ENCODE measurements around the gene TMEM88. TPM values are rescaled to one million over a fixed set of nuclear protein-coding genes. Genes with fewer than 3 reads are reported as not detected.

The TMEM88 gene
- total and polyA plus RNA-seq, 2 of the 13 experiments (the other 11 are each of a cell fraction or from before 2014, with no cell fraction given), result 0.31 to 0.66 TPM

- TF ChIP-seq, protein P1, sequence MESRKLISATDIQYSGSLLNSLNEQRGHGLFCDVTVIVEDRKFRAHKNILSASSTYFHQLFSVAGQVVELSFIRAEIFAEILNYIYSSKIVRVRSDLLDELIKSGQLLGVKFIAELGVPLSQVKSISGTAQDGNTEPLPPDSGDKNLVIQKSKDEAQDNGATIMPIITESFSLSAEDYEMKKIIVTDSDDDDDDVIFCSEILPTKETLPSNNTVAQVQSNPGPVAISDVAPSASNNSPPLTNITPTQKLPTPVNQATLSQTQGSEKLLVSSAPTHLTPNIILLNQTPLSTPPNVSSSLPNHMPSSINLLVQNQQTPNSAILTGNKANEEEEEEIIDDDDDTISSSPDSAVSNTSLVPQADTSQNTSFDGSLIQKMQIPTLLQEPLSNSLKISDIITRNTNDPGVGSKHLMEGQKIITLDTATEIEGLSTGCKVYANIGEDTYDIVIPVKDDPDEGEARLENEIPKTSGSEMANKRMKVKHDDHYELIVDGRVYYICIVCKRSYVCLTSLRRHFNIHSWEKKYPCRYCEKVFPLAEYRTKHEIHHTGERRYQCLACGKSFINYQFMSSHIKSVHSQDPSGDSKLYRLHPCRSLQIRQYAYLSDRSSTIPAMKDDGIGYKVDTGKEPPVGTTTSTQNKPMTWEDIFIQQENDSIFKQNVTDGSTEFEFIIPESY (CRISPR knock-in tag; IDR thresholded peaks at IDR 0.05), result no peak
- TF ChIP-seq, protein P2, sequence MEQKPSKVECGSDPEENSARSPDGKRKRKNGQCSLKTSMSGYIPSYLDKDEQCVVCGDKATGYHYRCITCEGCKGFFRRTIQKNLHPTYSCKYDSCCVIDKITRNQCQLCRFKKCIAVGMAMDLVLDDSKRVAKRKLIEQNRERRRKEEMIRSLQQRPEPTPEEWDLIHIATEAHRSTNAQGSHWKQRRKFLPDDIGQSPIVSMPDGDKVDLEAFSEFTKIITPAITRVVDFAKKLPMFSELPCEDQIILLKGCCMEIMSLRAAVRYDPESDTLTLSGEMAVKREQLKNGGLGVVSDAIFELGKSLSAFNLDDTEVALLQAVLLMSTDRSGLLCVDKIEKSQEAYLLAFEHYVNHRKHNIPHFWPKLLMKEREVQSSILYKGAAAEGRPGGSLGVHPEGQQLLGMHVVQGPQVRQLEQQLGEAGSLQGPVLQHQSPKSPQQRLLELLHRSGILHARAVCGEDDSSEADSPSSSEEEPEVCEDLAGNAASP (CRISPR knock-in tag; IDR thresholded peaks at IDR 0.05; ENCODE audit: borderline replicate concordance), result 0 out of 2 replicates have a peak, but pooled peaks have one; percentile 21
- TF ChIP-seq KDM5B (CRISPR knock-in tag; IDR thresholded peaks at IDR 0.05; ENCODE audit: borderline replicate concordance), result peak; percentile 66; the same call in 1 of the 2 replicates
- TF ChIP-seq TBP (CRISPR knock-in tag; IDR thresholded peaks at IDR 0.05), result no peak
- no peak; the same call in 1 of the 2 replicates for TF ChIP-seq ZNF350 (CRISPR knock-in tag; IDR thresholded peaks at IDR 0.05; ENCODE audit: borderline replicate concordance, low read depth)
- TF ChIP-seq HNF1A (IDR thresholded peaks at IDR 0.05; ENCODE audit: low read depth), result no peak
- peak; percentile 14; the same call in 1 of the 2 replicates for TF ChIP-seq HNF1A (CRISPR knock-in tag; IDR thresholded peaks at IDR 0.05; ENCODE audit: borderline replicate concordance)
- TF ChIP-seq ZNF274 (CRISPR knock-in tag; IDR thresholded peaks at IDR 0.05), result no peak
- TF ChIP-seq POLR2A (IDR thresholded peaks at IDR 0.05; ENCODE audit: insufficient read depth in 1 of 2, low read depth in 2 of 2, low read length in 2 of 2), result peak; percentile 57 to 77; a peak in 3 of 4 replicates
- no peak for TF ChIP-seq ZNF101 (CRISPR knock-in tag; IDR thresholded peaks at IDR 0.05; ENCODE audit: borderline replicate concordance, low read depth)
- TF ChIP-seq ZNF263 (CRISPR knock-in tag; IDR thresholded peaks at IDR 0.05), result peak; percentile 59
- no peak for TF ChIP-seq NCOA5 (CRISPR knock-in tag; IDR thresholded peaks at IDR 0.05)
- TF ChIP-seq GZF1 (CRISPR knock-in tag; IDR thresholded peaks at IDR 0.05), result peak; percentile 83; the same call in 1 of the 2 replicates
- TF ChIP-seq ZNF788 (CRISPR knock-in tag; IDR thresholded peaks at IDR 0.05; ENCODE audit: borderline replicate concordance), result peak; percentile 79; the same call in 1 of the 2 replicates
- no peak for TF ChIP-seq CREB1 (IDR thresholded peaks at IDR 0.05)
- peak; percentile 76 for TF ChIP-seq CREB1 (CRISPR knock-in tag; IDR thresholded peaks at IDR 0.05)
- TF ChIP-seq, protein P3, sequence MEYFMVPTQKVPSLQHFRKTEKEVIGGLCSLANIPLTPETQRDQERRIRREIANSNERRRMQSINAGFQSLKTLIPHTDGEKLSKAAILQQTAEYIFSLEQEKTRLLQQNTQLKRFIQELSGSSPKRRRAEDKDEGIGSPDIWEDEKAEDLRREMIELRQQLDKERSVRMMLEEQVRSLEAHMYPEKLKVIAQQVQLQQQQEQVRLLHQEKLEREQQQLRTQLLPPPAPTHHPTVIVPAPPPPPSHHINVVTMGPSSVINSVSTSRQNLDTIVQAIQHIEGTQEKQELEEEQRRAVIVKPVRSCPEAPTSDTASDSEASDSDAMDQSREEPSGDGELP (IDR thresholded peaks at IDR 0.05; ENCODE audit: borderline replicate concordance, low read depth), result peak; percentile 40; the same call in 1 of the 2 replicates
- TF ChIP-seq ZNF264 (CRISPR knock-in tag; IDR thresholded peaks at IDR 0.05), result 0 out of 2 replicates have a peak, but pooled peaks have one; percentile 52
- TF ChIP-seq ZNF335 (CRISPR knock-in tag; IDR thresholded peaks at IDR 0.05), result no peak
- TF ChIP-seq FOXM1 (CRISPR knock-in tag; IDR thresholded peaks at IDR 0.05), result no peak
- TF ChIP-seq FOXJ3 (CRISPR knock-in tag; IDR thresholded peaks at IDR 0.05; ENCODE audit: borderline replicate concordance), result 0 out of 2 replicates have a peak, but pooled peaks have one; percentile 32
- peak; percentile 36; the same call in 1 of the 2 replicates for TF ChIP-seq BORCS8-MEF2B (CRISPR knock-in tag; IDR thresholded peaks at IDR 0.05)
These were observed 2.2 kb downstream of the TMEM88 start, which contains the start of gene NAA38 (continued) for GRCh38 chr17:7856811-7857712.

All from HepG2 (cell line).